IPS-18c (cell line): Measurements from ENCODE around the gene UNCX.
A peak's percentile ranks its signal among the peaks of the same experiment; 100 is the strongest.

Source experiments
- H3K4me3 ChIP-seq: 2 replicates; pipeline ENCODE4 v1.7.0; 2013; ENCODE audit warnings: low read depth, mild to moderate bottlenecking, low read length, moderate library complexity; ENCODE audit not compliant: insufficient read depth
- H3K9me3 ChIP-seq: one replicate; pipeline ENCODE4 v1.6.1; 2013; ENCODE audit warnings: mild to moderate bottlenecking, low read length, moderate library complexity; ENCODE audit not compliant: control insufficient read depth, insufficient read depth

The UNCX gene

DNA sequence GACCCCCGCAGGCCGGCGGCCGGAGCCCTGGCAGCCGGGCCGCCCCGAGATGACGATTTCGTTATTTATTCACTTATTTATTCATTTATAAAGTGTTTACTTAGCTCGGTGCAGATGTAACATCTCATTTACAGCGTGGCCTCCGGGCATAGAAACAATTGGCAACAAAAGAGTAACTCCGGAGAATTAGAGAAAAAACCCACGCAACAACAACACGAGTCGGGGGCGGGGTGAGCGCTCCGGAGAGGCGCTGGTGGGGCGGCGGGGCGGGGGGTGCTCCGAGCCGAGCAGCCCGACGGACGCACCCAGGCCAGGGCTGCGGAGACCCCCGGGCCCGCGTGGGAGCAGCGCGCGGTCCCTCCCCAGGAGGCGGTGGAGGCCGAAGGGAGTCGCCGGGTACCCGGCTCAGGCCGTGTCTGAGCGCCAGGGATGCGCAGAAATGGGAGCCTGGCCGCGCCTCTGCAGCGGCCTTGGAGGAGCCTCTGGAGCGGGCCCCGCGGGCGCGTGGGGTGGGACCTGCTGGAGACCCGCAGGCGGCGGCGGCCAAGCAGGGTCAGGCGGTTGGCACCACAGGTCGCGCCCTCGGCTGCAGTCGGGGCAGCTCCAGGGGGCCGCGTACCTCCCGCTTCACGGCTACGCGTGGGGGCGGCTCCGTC lies 14.3 kb downstream of the UNCX start:
- no peak overlapping the region for H3K4me3 ChIP-seq
- H3K9me3 ChIP-seq, result no peaks in the 10 kb centered on the region

DNA sequence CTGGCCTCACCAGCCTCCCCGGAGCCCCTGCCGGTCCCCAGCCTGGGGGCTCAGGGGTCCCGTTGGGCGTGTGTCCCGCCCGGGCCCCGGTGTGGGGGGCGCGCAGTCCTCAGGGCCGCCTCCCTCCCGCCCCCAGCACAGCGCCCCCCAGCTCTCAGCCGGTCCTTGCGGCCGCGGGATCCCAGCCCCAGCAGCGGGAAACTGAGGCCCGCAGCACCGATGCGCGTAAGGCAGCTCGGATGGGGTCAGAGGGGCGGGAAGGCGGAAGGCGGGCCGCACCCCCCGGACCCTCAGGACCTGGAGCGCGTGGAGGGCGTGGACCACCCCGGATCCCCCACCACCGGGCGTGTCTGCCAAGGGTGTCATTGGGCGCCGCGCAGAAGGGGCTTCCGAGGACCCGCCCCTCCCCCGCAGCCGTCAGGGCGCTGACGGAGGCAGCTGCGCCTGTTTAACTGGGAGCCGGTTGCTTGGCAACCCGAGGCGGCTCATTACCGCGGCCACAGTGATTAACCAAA lies 14.9 kb downstream of the UNCX start:
- no peaks in the 10 kb centered on the region for H3K9me3 ChIP-seq

DNA sequence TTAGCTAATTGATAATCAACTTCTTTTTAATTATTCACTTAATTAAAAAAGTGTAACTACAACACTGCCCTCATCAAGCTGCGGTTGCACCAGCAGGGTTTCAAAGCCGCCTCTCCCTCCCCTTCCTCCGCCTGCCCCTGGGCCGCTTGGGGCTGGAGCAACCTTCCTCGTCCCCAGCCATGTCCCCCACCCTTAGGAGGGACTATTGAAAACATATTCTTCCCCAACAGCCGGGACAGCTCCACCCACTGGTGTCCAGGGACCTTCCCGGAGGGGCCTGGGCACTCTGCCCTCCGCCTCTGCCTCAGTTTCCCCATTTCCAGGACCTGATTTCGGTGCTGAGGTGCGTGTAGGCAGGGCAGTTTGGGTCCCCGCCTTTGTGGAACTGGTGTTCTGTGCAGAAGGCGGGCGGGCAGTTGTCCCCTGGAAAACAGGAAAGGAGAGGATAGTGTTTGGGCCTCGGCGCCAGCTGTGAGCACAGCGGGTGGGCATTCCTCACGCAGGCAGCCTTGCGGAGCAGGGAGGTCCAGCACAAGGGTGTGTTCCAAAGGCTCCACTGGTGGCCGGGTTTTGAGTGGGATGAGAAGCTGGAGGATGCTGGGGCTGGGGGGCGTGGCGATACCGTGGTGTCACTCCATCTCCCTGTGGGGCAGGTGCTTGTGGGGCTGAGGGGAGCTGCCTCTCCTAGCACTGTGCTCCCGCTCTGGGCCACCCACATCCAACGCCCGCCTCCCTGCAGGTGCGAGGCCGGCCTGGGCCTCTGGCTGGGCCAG lies 15.7 kb downstream of the UNCX start:
- Histone ChIP-seq H3K4me3 (no peak overlapping the region), H3K9me3 (no peaks in the 10 kb centered on the region)

More for the DNA sequence above, 14.9 kb downstream of the UNCX start:
- H3K4me3 ChIP-seq, result peak overlapping the region; percentile 15; the same call in 1 of the 2 replicates

DNA sequence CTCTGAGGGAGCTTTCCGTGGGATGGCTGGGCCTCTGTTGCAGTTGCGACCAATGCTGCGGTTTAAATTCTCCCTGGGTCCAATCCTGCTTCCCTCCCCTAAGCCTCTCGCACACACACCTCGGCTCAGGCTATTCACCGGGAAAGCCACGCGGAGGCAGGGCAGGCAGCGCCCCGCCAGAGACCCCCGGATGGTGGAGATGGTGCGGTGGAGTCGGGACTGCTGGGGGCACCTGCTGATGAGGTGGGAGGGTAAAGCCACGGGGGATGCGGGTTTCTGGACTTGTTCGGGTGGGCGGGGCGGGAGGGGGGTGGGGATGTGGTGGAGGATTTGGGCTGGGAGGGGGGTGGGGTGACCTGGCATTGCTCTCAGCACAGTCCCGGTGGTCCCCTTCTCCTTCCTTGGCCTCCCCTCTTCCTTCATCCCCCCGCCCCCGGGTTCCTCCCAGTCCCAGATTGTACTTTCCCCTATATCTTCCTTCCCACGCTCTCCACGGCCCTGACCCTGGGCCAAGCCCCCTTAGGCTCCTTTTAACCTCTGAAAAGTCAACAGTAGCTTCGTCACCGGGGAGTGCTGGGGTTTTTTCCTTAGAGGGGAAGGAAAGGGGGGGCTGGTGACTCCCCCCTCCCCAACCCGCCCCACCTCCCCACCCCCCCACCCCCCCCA lies 16.4 kb downstream of the UNCX start:
- no peak overlapping the region for H3K4me3 ChIP-seq
- no peaks in the 10 kb centered on the region for H3K9me3 ChIP-seq

DNA sequence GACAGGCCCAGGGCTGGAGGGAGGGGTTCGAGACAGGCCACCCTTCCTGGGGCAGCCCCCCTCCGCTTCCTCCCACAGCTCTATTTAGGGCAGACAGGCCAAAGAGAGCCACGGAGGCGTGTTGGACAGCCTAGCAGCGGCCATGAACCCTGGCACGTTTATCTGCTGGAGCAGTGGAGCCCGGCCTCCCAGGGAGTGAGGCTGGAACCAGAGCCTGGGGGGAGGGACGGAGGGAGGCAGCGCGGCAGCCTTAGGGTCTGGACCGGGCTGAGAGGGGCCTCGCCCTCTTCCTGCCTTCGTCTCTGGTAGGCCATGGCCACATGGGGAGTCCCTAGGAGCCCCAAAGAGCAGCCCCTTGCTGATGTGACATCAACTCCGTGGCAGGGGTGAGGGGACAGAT lies 17.1 kb downstream of the UNCX start:
- no peaks in the 10 kb centered on the region for H3K9me3 ChIP-seq
- no peak overlapping the region for H3K4me3 ChIP-seq

DNA sequence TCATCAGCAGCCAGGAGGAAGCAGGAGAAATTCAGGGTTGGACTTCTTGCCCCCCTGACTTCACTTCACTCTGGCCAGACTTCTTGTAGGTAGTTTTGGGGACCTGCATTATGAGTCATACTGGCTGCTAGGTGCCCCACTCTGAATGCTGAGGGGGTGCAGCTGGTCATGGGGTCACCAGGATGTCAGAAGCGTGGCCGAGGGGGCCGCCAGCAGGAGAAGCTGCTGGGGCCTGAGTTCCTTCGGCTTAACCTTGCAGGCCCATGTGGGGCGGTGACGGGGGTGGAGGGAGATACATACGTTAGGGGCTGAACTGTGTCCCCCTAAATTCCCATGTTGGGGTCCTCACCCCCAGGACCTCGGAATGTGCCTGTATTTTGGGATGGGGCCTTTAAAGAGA lies 18.2 kb downstream of the UNCX start:
- H3K4me3 ChIP-seq, result no peak overlapping the region
- H3K9me3 ChIP-seq, result no peaks in the 10 kb centered on the region

DNA sequence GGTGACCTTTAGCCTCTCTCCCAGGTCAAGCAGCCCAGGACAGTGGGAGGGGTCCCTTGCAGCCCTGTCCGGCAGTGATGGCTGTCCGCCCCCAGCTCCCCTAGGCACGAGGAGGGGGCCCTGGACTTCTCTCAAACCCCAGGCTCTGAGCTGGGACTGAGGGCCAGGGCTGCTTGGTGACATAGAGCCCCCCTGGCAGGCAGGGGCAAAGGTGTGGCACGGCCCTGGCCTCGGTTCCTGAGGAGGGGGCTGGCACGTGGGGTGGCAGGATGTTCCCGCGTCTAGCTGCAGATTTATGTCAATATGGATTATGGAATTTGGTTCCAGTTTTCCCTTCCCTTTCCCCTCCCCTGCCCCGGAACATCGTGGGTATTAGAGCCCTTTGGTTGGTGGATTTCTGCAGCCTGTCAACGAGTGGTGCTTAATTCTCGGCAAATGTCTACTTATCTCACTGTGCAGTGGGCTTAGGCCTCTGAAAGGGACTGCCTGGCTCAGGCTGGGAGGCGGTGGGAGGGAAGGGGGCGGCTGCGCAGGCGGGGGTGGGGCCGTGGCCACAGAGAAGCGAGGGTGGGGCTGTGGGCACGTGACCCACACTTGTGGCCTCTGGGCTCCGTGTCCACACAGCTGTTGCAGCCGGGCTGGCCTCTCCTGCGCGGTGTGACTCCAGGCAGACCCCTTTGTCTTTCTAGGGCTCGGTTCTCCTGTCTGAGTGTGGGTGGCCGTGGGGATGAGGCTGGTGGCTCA lies 19.3 kb downstream of the UNCX start:
- no peak overlapping the region for H3K4me3 ChIP-seq

DNA sequence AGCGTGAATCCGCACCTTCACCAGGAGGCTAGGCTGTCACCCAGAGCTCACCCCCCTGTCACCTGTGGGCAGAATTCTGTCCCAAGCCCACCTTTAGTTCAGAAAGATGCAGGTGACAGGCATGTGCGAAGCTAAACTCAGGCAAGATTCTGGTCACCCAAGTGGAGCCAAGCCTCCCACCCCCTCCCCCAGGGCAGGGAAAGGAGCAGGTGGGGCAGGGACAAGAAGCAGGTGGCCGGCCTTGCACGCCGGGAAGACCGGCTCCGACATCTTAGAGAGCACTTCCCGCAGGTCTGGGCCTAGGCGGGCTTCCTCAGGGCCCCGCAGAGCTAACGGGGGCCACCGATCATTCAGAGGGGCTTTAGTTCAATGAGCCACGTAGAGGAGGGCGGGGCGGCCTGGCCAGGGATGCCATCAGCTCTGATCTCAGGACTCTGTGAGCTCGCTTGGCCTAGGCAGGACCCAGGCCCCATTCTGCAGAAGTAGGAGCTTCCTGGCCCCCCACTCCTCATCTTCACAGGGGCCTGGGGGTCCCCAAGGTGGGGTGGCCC lies 19.9 kb downstream of the UNCX start:
- no peaks in the 10 kb centered on the region for H3K9me3 ChIP-seq
- H3K4me3 ChIP-seq, result no peak overlapping the region

More for the DNA sequence above, 19.3 kb downstream of the UNCX start:
- H3K9me3 ChIP-seq, result no peaks in the 10 kb centered on the region

DNA sequence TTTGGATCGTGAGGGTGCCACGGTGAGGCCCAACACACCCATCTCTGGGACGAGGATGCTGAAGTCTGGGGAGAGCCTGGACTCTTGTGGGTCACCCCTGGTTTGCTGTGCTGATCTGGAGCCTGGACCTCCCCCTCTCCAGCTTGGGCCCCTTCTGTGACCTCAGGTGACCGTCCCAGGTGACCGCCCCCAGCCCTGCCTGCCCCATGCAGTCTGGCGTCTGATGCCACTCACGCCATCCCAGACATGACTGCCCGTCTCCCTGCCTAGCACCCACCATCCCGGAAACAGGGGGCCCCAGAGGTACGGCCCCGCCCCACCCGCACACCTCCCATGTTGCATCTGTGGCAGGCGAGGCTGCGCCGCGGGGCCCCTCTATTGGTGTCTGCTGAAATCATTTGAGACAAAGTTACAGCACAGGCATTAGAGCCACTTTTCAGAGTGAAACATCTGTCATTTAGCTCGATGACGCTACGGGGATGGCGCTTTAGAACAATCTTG lies 21.1 kb downstream of the UNCX start:
- H3K9me3 ChIP-seq, result no peaks in the 10 kb centered on the region
- no peak overlapping the region for H3K4me3 ChIP-seq

DNA sequence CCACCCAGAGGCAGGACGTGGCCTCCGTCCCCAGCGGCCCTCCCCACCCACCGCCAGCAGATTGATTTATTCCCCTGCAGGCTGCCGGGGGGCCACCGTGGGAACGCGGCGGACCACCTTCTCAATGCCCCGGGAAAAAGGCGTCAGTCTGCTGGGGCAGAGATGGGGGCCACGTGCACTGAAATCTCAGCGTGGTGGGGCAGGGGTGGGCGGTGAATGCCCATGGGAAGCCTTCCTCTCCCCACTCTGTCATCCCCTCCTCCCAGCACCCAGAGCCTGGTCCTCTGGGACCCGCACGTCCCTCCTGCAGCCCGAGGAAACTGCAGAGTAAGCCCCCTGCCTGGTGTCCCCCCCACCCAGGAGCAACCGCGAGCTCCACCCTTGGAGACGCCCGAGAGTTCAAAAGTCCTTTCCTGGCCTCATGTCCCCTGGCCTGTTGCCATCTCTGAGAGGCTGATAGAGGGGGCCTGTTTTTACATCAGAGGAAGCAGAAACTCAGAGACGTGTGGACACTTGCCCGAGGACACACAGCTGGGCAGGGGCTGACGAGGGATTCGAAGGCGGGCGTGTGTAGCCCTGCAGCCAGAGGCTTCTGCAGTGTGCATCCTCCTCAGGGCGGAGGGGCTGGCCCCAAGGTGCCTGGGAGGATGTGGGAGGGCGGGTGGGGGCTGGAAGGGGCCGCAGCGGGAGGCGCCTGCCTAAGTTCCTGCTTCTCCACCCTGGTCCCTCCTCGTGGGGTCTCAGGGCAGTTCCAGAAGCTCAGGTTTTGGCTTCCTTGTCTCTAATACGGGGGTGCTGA lies 21.8 kb downstream of the UNCX start:
- Histone ChIP-seq H3K9me3 (no peaks in the 10 kb centered on the region), H3K4me3 (no peak overlapping the region)

DNA sequence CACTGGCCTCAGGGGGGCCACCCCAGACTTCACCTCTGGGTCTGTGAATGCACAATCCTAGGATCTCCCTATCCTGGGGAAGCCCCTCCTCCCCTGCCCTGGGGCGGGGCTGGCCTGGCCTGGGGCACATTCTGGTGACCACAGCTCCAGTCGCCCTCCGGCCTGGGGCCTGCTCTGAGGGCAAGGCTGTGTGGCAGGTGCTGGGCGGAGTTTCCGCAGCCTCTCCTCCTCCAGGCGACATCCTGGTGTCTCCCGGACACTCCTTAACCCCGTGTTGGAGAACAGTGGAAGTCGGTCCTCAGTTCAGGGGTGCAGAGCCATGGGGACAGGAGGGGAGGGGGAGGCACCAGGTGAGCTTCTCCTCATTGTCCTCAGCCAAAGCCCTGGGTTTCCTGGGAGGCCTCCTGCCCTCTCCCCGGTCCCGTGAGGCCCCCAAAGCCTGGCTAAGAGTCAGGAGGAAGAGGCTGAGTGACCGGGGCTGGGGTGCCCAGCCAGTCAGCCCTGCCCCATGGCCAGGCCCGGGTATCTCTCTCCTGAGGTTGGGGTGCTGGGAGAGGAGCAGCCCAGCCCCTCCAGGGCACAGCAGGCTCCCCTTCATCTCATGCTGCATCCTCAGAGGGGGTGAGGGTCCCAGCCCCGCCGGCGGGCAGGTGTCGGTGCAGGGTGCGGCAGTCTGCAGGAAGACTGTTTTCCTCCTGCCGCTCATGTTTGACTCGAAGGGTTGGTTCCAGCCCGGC lies 22.6 kb downstream of the UNCX start:
- Histone ChIP-seq H3K4me3 (no peak overlapping the region), H3K9me3 (no peaks in the 10 kb centered on the region)

DNA sequence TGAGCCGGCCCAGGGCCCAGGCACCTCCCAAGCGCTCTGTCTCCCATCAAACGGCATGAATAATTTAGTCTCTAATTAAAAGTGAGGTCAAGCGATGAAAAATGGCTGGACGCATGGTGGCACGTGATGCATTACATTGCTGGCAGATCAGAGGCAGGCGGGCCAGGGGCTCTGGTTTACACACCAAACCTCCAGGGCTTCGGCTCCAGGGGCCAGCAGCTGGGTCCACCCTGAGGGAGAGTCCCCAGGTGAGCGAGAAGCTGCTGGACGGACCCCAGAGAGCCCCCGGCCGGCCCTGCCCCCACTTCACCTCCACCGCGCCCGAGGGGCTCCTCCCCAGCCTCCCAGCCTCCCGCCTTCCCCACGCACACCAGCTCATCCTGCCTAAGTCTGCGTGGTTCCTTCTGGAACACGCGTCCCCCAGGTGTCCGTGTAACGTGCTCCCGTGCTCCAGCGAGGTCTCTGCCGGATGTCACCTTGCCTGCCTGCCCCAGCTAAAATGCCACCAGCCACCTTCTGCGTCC lies 23.2 kb downstream of the UNCX start:
- Histone ChIP-seq H3K9me3 (no peaks in the 10 kb centered on the region), H3K4me3 (no peak overlapping the region)

DNA sequence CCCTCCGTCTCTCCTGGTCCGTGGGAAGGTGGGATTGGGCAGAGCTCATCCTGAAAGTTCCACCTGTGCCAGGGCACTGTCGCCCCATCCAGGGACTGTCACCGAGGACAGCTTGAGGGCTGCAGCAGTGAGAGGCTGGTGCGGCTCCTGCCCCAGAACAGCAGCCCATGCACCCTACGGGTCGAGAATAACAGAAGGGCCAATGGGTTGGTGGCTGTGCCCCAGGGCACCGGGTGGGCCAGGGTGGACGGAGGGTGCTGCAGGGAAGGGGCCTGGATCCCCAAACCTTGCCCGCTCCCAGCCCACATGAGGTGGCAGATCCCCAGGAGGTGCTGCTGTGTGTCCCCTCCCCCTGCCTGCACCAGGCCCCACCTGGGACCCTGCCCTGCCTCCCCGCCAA lies 23.9 kb downstream of the UNCX start:
- no peak overlapping the region for H3K4me3 ChIP-seq
- H3K9me3 ChIP-seq, result no peaks in the 10 kb centered on the region

DNA sequence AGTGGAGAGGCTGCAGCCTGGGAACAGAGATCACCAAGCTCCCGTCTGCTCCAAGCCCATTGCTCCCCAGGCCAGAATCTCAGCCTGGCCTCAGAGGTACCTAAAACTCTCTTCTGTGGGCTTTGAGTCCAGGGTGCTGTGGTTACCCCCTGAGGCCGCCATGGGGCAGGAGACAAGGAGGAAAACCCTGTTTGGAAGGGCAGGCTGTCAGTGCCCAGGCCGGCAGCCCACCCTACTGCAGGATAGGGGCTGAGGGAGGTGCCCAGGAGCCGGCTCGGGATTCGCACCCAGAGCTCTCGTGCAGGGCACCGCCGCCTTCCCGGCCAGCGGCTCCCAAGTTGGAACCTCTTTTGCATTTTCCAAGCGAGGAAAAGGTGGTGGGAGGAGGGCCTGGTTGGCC lies 24.5 kb downstream of the UNCX start:
- H3K4me3 ChIP-seq, result no peak overlapping the region
- no peaks in the 10 kb centered on the region for H3K9me3 ChIP-seq

DNA sequence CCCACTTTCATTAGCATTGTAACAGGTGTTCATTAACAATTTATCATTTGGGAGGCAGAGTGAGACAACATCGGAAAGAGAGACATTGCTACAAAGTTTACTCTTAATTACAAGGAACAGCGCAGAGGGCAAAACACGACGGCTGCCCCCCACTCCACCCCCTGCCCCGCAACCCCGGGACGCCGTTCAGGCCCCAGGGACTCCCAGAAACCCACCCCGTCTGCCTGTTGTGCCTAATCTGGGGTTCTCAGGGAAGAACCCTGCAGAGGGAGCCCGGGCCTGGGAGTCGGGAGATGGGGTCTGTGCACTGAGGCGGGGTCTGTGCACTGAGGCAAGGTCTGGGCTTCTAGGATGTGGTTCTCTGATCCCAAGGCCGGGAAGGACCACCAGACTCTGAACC lies 25.2 kb downstream of the UNCX start:
- Histone ChIP-seq H3K9me3 (no peaks in the 10 kb centered on the region), H3K4me3 (no peak overlapping the region)
